Measurements from ENCODE around the gene RYR3. TPM values are rescaled to one million over a fixed set of nuclear protein-coding genes. Genes with fewer than 3 reads are reported as not detected.

RYR3 gene
- total and polyA plus RNA-seq, 10 of the 15 experiments (the other 5 are each of a cell fraction or from before 2014, with no cell fraction given): under 0.01 to 0.44 (median 0.16) TPM; not detected in 5

DNA sequence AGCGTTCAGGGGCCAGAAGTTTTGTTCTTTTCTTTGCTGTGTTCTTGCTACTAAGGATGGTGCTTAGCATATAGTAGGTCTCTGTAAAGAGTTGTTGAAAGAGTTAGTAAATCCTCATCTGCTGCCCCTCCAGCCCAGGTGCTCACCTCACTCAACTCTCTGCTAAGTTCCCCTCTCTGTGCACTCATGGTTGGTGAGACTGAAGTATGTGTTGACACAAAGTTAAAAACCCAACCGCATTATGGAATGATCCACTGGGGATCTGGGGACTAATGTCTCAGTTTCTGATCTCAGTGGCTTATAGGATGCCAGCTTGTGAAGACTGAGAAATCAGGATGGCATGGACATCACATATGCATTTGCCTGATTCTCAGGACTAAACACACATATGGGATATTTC is 13.8 kb downstream of the RYR3 start:
- no peak overlapping the region for H3K27ac ChIP-seq (ENCODE audit: control insufficient read depth, insufficient read depth)
- H3K27me3 ChIP-seq (replicated peaks in 1 of 2; ENCODE audit: control insufficient read depth in 2 of 2, insufficient read depth in 2 of 2, low read length in 1 of 2): peaks cover 0 to 5% of the 10 kb centered on the region in 2 experiments; a peak in 1 of 4 replicates
- no TSS peak for BruUV-seq (replicated peaks)
- RAD21 ChIA-PET (ENCODE audit: unreplicated experiment): interaction anchor here (2.7 kb wide), 1 partner anchor 20 kb away, joined by 13 read pairs; no protein-coding TSS in a partner anchor
- ATAC-seq: no peak
- no peak overlapping the region for H3K9ac ChIP-seq (ENCODE audit: control insufficient read depth, insufficient read depth, low read length)
- DNase-seq (ENCODE audit: low read depth, low spot score): no peak
- no peak overlapping the region for H2AFZ ChIP-seq (ENCODE audit: control insufficient read depth, low read depth, low read length)
- no peak for FAIRE-seq
- H4K20me1 ChIP-seq (ENCODE audit: control insufficient read depth, insufficient read depth): no peaks in the 10 kb centered on the region
- no peaks in the 10 kb centered on the region for H3K36me3 ChIP-seq (ENCODE audit: control insufficient read depth in 2 of 2, insufficient read depth in 2 of 2, low read length in 1 of 2)
- intact Hi-C loops (cut with micrococcal nuclease; ENCODE audit: unreplicated experiment) (no loop called here), in situ Hi-C loops (cut with MboI) (no loop called here)
- no peaks in the 10 kb centered on the region; the same call in 2 of the 3 replicates for H3K9me3 ChIP-seq (replicated peaks; ENCODE audit: control insufficient read depth, insufficient read depth, low read length)
- 32% methylated on average over 2 of the region's 2 CpGs for WGBS (ENCODE audit: insufficient coverage, insufficient replicate concordance, low lambda C conversion rate, missing lambda C conversion rate)
- CTCF ChIA-PET: interaction anchor here (2.6 kb wide), 1 partner anchor 11 kb away, joined by 16 read pairs; no protein-coding TSS in a partner anchor
- no peak overlapping the region for H3K4me3 ChIP-seq
- POLR2A ChIA-PET: no interaction called here
- H3K79me2 ChIP-seq (ENCODE audit: control insufficient read depth, insufficient read depth, low read length): no peaks in the 10 kb centered on the region
- H3K4me2 ChIP-seq (ENCODE audit: control insufficient read depth, insufficient read depth): no peak overlapping the region
- SMC1A ChIA-PET (ENCODE audit: uncharacterized antibody, unreplicated experiment): interaction anchor here (1.4 kb wide), 1 partner anchor 48 kb away, joined by 3 read pairs; no protein-coding TSS in a partner anchor
- peaks cover 4% of the 10 kb centered on the region; the same call in 1 of the 2 replicates for H3K4me1 ChIP-seq (ENCODE audit: control insufficient read depth, insufficient read depth, low read length)
- TF ChIP-seq ZZZ3 (IDR thresholded peaks at IDR 0.05; ENCODE audit: control insufficient read depth, insufficient read length, low read depth) (no peak), JUND (IDR thresholded peaks at IDR 0.05; ENCODE audit: low read depth, low read length) (no peak), ZNF384 (IDR thresholded peaks at IDR 0.05; ENCODE audit: borderline replicate concordance, low read depth, low read length) (no peak), EP300 (IDR thresholded peaks at IDR 0.05; ENCODE audit: borderline replicate concordance in 1 of 2, control insufficient read depth in 1 of 2, low read depth in 2 of 2, low read length in 2 of 2) (no peak), SMARCA5 (IDR thresholded peaks at IDR 0.05) (no peak)
- TF ChIP-seq, protein P1, sequence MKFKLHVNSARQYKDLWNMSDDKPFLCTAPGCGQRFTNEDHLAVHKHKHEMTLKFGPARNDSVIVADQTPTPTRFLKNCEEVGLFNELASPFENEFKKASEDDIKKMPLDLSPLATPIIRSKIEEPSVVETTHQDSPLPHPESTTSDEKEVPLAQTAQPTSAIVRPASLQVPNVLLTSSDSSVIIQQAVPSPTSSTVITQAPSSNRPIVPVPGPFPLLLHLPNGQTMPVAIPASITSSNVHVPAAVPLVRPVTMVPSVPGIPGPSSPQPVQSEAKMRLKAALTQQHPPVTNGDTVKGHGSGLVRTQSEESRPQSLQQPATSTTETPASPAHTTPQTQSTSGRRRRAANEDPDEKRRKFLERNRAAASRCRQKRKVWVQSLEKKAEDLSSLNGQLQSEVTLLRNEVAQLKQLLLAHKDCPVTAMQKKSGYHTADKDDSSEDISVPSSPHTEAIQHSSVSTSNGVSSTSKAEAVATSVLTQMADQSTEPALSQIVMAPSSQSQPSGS (IDR thresholded peaks at IDR 0.05; ENCODE audit: low read length): no peak
- TF ChIP-seq, protein P2, sequence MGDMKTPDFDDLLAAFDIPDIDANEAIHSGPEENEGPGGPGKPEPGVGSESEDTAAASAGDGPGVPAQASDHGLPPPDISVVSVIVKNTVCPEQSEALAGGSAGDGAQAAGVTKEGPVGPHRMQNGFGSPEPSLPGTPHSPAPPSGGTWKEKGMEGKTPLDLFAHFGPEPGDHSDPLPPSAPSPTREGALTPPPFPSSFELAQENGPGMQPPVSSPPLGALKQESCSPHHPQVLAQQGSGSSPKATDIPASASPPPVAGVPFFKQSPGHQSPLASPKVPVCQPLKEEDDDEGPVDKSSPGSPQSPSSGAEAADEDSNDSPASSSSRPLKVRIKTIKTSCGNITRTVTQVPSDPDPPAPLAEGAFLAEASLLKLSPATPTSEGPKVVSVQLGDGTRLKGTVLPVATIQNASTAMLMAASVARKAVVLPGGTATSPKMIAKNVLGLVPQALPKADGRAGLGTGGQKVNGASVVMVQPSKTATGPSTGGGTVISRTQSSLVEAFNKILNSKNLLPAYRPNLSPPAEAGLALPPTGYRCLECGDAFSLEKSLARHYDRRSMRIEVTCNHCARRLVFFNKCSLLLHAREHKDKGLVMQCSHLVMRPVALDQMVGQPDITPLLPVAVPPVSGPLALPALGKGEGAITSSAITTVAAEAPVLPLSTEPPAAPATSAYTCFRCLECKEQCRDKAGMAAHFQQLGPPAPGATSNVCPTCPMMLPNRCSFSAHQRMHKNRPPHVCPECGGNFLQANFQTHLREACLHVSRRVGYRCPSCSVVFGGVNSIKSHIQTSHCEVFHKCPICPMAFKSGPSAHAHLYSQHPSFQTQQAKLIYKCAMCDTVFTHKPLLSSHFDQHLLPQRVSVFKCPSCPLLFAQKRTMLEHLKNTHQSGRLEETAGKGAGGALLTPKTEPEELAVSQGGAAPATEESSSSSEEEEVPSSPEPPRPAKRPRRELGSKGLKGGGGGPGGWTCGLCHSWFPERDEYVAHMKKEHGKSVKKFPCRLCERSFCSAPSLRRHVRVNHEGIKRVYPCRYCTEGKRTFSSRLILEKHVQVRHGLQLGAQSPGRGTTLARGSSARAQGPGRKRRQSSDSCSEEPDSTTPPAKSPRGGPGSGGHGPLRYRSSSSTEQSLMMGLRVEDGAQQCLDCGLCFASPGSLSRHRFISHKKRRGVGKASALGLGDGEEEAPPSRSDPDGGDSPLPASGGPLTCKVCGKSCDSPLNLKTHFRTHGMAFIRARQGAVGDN (IDR thresholded peaks at IDR 0.05): no peak
- TF ChIP-seq, protein P3, sequence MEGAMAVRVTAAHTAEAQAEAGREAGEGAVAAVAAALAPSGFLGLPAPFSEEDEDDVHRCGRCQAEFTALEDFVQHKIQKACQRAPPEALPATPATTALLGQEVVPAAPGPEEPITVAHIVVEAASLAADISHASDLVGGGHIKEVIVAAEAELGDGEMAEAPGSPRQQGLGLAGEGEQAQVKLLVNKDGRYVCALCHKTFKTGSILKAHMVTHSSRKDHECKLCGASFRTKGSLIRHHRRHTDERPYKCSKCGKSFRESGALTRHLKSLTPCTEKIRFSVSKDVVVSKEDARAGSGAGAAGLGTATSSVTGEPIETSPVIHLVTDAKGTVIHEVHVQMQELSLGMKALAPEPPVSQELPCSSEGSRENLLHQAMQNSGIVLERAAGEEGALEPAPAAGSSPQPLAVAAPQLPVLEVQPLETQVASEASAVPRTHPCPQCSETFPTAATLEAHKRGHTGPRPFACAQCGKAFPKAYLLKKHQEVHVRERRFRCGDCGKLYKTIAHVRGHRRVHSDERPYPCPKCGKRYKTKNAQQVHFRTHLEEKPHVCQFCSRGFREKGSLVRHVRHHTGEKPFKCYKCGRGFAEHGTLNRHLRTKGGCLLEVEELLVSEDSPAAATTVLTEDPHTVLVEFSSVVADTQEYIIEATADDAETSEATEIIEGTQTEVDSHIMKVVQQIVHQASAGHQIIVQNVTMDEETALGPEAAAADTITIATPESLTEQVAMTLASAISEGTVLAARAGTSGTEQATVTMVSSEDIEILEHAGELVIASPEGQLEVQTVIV (IDR thresholded peaks at IDR 0.05; ENCODE audit: borderline replicate concordance, partially characterized antibody): no peak
- TF ChIP-seq, protein P4, sequence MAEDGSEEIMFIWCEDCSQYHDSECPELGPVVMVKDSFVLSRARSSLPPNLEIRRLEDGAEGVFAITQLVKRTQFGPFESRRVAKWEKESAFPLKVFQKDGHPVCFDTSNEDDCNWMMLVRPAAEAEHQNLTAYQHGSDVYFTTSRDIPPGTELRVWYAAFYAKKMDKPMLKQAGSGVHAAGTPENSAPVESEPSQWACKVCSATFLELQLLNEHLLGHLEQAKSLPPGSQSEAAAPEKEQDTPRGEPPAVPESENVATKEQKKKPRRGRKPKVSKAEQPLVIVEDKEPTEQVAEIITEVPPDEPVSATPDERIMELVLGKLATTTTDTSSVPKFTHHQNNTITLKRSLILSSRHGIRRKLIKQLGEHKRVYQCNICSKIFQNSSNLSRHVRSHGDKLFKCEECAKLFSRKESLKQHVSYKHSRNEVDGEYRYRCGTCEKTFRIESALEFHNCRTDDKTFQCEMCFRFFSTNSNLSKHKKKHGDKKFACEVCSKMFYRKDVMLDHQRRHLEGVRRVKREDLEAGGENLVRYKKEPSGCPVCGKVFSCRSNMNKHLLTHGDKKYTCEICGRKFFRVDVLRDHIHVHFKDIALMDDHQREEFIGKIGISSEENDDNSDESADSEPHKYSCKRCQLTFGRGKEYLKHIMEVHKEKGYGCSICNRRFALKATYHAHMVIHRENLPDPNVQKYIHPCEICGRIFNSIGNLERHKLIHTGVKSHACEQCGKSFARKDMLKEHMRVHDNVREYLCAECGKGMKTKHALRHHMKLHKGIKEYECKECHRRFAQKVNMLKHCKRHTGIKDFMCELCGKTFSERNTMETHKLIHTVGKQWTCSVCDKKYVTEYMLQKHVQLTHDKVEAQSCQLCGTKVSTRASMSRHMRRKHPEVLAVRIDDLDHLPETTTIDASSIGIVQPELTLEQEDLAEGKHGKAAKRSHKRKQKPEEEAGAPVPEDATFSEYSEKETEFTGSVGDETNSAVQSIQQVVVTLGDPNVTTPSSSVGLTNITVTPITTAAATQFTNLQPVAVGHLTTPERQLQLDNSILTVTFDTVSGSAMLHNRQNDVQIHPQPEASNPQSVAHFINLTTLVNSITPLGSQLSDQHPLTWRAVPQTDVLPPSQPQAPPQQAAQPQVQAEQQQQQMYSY (CRISPR knock-in tag; IDR thresholded peaks at IDR 0.05): no peak
